ENCODE data around the gene TNIK.

DNA sequence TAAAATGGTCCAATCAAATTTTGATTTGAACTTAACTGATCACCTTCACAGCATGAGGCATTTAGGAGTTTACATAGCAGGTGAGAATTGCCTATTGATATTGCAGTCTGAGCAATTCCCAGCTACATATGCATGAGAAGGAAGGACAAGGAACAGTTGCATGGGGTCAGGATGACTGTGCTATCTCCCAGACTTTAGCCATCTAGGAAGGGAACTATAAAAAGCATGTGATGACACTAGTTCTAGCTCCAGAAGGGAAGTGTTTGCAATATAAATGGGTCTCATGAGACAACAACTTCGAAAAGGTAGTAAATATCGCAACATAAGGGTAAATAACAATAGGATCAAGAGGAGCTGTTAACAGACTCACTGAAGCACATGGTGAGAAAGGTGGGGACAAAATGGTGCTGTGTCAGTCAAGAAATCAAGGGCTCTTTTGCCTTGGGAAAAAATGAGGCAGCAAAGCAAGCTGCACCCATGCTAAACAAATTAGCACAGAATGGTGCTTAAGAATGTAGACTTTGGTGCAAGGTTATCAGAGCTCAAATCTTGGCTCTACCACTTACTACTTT, 343.3 kb downstream of the TNIK start:
- TF ChIP-seq, protein P1, sequence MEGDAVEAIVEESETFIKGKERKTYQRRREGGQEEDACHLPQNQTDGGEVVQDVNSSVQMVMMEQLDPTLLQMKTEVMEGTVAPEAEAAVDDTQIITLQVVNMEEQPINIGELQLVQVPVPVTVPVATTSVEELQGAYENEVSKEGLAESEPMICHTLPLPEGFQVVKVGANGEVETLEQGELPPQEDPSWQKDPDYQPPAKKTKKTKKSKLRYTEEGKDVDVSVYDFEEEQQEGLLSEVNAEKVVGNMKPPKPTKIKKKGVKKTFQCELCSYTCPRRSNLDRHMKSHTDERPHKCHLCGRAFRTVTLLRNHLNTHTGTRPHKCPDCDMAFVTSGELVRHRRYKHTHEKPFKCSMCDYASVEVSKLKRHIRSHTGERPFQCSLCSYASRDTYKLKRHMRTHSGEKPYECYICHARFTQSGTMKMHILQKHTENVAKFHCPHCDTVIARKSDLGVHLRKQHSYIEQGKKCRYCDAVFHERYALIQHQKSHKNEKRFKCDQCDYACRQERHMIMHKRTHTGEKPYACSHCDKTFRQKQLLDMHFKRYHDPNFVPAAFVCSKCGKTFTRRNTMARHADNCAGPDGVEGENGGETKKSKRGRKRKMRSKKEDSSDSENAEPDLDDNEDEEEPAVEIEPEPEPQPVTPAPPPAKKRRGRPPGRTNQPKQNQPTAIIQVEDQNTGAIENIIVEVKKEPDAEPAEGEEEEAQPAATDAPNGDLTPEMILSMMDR (IDR thresholded peaks at IDR 0.05) = no peak
- TF ChIP-seq POLR2A (IDR thresholded peaks at IDR 0.05) = no peak
- TF ChIP-seq POLR2AphosphoS5 (IDR thresholded peaks at IDR 0.05) = no peak
- no peak for TF ChIP-seq EP300 (IDR thresholded peaks at IDR 0.05; ENCODE audit: low read depth)
